GM04504 (cell line): ENCODE results near the gene KCNJ8.

ENCODE experiments used
- DNase-seq: peaks from one replicate; pipeline ENCODE4 v3.0.0-alpha.2; 2012; ENCODE audit warnings: low read depth

The KCNJ8 gene

GRCh38 chr12:21715386-21715785 is 59.1 kb downstream of the KCNJ8 start:
- no peak for DNase-seq
